ENCODE measurements around the gene NR5A2. TPM values are rescaled to one million over a fixed set of nuclear protein-coding genes. Genes with fewer than 3 reads are reported as not detected.
"Not testable (repeated sequence)": the region's sequence is repeated elsewhere in the genome, so short reads cannot be mapped to it uniquely, and the experiment has no call there.

The NR5A2 gene
- total RNA-seq, 1 experiment from 2014 or later = 4.7 TPM

DNA sequence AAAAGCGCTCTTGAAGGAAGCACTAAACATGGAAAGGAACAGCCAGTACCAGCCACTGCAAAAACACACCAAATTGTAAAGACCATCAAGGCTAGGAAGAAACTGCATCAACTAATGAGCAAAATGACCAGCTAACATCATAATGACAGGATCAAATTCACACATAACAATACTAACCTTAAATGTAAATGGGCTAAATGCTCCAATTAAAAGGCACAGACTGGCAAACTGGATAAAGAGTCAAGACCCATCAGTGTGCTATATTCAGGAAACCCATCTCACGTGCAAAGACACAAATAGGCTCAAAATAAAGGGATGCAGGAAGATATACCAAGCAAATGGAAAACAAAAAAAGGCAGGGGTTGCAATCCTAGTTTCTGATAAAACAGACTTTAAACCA, 159.8 kb downstream of the NR5A2 start:
- H2AK5ac ChIP-seq (ENCODE audit: insufficient read length, low read length); H3K27me3 ChIP-seq (ENCODE audit: insufficient read depth, low read length); H3K27me3 Mint-ChIP-seq (ENCODE audit: low read depth); H3K4ac ChIP-seq (ENCODE audit: low read depth, low read length); H3K14ac ChIP-seq (ENCODE audit: insufficient read depth, low read length); H3K4me2 ChIP-seq (ENCODE audit: insufficient read depth, insufficient read length, low read length); H3K23me2 ChIP-seq (ENCODE audit: insufficient read length, low read depth, low read length, poor library complexity, severe bottlenecking); H3K9me3 ChIP-seq (ENCODE audit: control insufficient read depth, low read depth, low read length); H2BK5ac ChIP-seq (ENCODE audit: insufficient read length, low read length); H4K8ac ChIP-seq (replicated peaks; ENCODE audit: insufficient read length, low read depth, low read length); H2AFZ ChIP-seq (ENCODE audit: low read length); DNase-seq; H3K27ac Mint-ChIP-seq; H4K91ac ChIP-seq (ENCODE audit: insufficient read length, low read depth, low read length); H3K9ac ChIP-seq (ENCODE audit: extremely low read depth, insufficient read length, low read length); H2BK12ac ChIP-seq (ENCODE audit: insufficient read length, low read depth, low read length); H3K4me1 ChIP-seq (ENCODE audit: insufficient read depth, low read length); H3K23ac ChIP-seq (ENCODE audit: insufficient read length, low read depth, low read length); H3K56ac ChIP-seq (ENCODE audit: insufficient read length, low read depth, low read length); H3K79me1 ChIP-seq (ENCODE audit: insufficient read depth, low read depth, low read length, poor library complexity, severe bottlenecking); H4K20me1 ChIP-seq (ENCODE audit: control insufficient read depth, insufficient read depth, insufficient read length); H3K27ac ChIP-seq (ENCODE audit: insufficient read length, low read depth, low read length); H2BK15ac ChIP-seq (ENCODE audit: low read depth, low read length); H3K18ac ChIP-seq (ENCODE audit: insufficient read length, low read depth, low read length); H3K4me3 Mint-ChIP-seq; H4K5ac ChIP-seq (ENCODE audit: insufficient read length, low read depth, low read length); H2BK120ac ChIP-seq (ENCODE audit: low read depth, low read length, poor library complexity, severe bottlenecking); H3K4me1 Mint-ChIP-seq; H3T11ph ChIP-seq (ENCODE audit: low read length); H3K79me2 ChIP-seq (ENCODE audit: insufficient read depth, low read length); H2BK20ac ChIP-seq (ENCODE audit: low read depth, low read length, poor library complexity, severe bottlenecking): not testable (repeated sequence)
- Mint-ChIP-seq H3K9me3 (peaks cover 21 to 40% of the 10 kb centered on the region in 2 experiments), H3K36me3 (ENCODE audit: insufficient read depth in 1 of 3, low read depth in 3 of 3) (peaks cover 21 to 26% (median 21%) of the 10 kb centered on the region in 3 experiments; a peak in 6 of 7 replicates)
- no CpG with 5 or more reads among the region's 2 CpGs for WGBS (ENCODE audit: extremely low coverage, insufficient read length, low lambda C conversion rate)

All from H9 (cell line).